ENCODE measurements around the gene IFNG.

The IFNG gene

GRCh38 chr12:68166317-68166831 lies 6.8 kb upstream of the IFNG start:
- no peak for DNase-seq (ENCODE audit: low read depth)

- DNase-seq (ENCODE audit: low read depth) = no peak
Measured at GRCh38 chr12:68163560-68164081, 4.1 kb upstream of the IFNG start.

- DNase-seq (ENCODE audit: low read depth) = no peak
Measured at GRCh38 chr12:68162374-68162773, 2.8 kb upstream of the IFNG start.

GRCh38 chr12:68158432-68158831 lies 1.1 kb downstream of the IFNG start:
- no peak for DNase-seq (ENCODE audit: low read depth)

GRCh38 chr12:68157380-68157779 lies 2.2 kb downstream of the IFNG start:
- DNase-seq (ENCODE audit: low read depth) = no peak

- no peak for DNase-seq (ENCODE audit: low read depth)
Measured at GRCh38 chr12:68156636-68157035, 2.9 kb downstream of the IFNG start.

GRCh38 chr12:68154779-68155178 lies 4.8 kb downstream of the IFNG start:
- DNase-seq (ENCODE audit: low read depth) = no peak

- DNase-seq (ENCODE audit: low read depth) = no peak
Measured at GRCh38 chr12:68148261-68148951, 11.1 kb downstream of the IFNG start.

- no peak for DNase-seq (ENCODE audit: low read depth)
Measured at GRCh38 chr12:68140556-68140955, 19.0 kb downstream of the IFNG start.

GRCh38 chr12:68139941-68140340 lies 19.6 kb downstream of the IFNG start:
- no peak for DNase-seq (ENCODE audit: low read depth)

GRCh38 chr12:68139001-68139400 lies 20.5 kb downstream of the IFNG start:
- no peak for DNase-seq (ENCODE audit: low read depth)

GRCh38 chr12:68138480-68138879 lies 21.1 kb downstream of the IFNG start:
- DNase-seq (ENCODE audit: low read depth) = no peak

- DNase-seq (ENCODE audit: low read depth) = no peak
Measured at GRCh38 chr12:68137335-68137830, 22.2 kb downstream of the IFNG start.

- DNase-seq (ENCODE audit: low read depth) = no peak
Measured at GRCh38 chr12:68135520-68135919, 24.0 kb downstream of the IFNG start.

- DNase-seq (ENCODE audit: low read depth) = no peak
Measured at GRCh38 chr12:68131867-68132414, 27.6 kb downstream of the IFNG start.

GRCh38 chr12:68129979-68130378 lies 29.6 kb downstream of the IFNG start:
- DNase-seq (ENCODE audit: low read depth) = no peak

GRCh38 chr12:68122236-68122920 lies 37.2 kb downstream of the IFNG start:
- DNase-seq (ENCODE audit: low read depth) = no peak

GRCh38 chr12:68121143-68121542 lies 38.4 kb downstream of the IFNG start:
- DNase-seq (ENCODE audit: low read depth) = no peak

GRCh38 chr12:68119724-68120211 lies 39.8 kb downstream of the IFNG start:
- no peak for DNase-seq (ENCODE audit: low read depth)

GRCh38 chr12:68119250-68119649 lies 40.3 kb downstream of the IFNG start:
- no peak for DNase-seq (ENCODE audit: low read depth)

GRCh38 chr12:68118096-68118755 lies 41.3 kb downstream of the IFNG start:
- DNase-seq (ENCODE audit: low read depth) = no peak

GRCh38 chr12:68117661-68118060 lies 41.9 kb downstream of the IFNG start:
- no peak for DNase-seq (ENCODE audit: low read depth)
